ENCODE measurements around the gene PCDH1. TPM values are rescaled to one million over a fixed set of nuclear protein-coding genes. Genes with fewer than 3 reads are reported as not detected.
A peak's percentile ranks its signal among the peaks of the same experiment; 100 is the strongest.

PCDH1 gene
- total RNA-seq, 1 experiment from 2014 or later, result 127 TPM

DNA sequence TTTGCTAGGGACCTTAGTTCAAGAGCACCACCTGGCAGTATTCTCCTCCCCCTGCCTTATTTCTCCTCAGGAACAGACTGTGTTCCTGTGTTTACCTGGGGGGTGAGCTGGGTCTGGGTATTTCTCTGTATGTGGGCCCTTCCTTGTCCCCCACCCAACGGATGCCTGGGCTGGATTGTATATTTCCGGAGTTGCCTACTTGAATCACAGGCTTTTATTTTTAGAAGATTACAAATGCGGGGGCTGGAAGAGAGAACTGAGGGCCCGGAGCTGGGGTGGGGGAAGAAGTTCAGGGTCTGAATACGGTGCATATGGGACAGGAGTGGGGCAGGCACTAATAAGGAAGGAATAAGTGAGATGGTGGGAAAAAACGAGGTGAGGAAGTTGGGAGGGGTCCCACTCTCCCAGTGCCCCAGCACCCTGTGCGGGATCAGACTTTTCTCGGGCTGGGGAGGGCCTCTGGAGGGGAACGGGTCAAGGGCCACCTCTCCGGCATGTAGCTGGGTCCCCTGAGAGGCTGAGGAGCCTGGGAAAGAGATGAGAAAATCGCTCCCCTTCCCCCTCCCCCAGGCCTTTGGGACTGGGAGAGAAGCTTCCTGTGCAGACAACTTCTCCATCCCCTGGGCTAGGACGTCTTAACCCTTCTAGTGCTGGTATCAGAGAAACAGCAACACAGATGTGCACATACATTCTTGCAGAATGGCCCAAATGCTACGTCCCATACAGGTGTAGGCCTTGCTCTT, 42.1 kb downstream of the PCDH1 start:
- Histone ChIP-seq H2AFZ (ENCODE audit: low read length) (no peak overlapping the region), H3K9ac (ENCODE audit: extremely low read depth, insufficient read length, low read length) (no peak overlapping the region), H3K9me3 (ENCODE audit: control insufficient read depth, low read depth, low read length) (no peaks in the 10 kb centered on the region), H2AK5ac (ENCODE audit: insufficient read length, low read length) (no peak overlapping the region), H3K56ac (ENCODE audit: insufficient read length, low read depth, low read length) (no peak overlapping the region), H3K79me2 (ENCODE audit: insufficient read depth, low read length) (no peaks in the 10 kb centered on the region), H3K14ac (ENCODE audit: insufficient read depth, low read length) (no peak overlapping the region; the same call in 1 of the 2 replicates), H3K27ac (ENCODE audit: insufficient read length, low read depth, low read length) (no peak overlapping the region), H4K20me1 (ENCODE audit: control insufficient read depth, insufficient read depth, insufficient read length) (no peaks in the 10 kb centered on the region), H4K8ac (replicated peaks; ENCODE audit: insufficient read length, low read depth, low read length) (no peak overlapping the region), H3T11ph (ENCODE audit: low read length) (no peak overlapping the region), H3K4me1 (ENCODE audit: insufficient read depth, low read length) (peaks cover 29% of the 10 kb centered on the region), H3K4ac (ENCODE audit: low read depth, low read length) (no peak overlapping the region), H3K27me3 (ENCODE audit: insufficient read depth, low read length) (no peaks in the 10 kb centered on the region), H3K4me2 (ENCODE audit: insufficient read depth, insufficient read length, low read length) (no peak overlapping the region), H3K18ac (ENCODE audit: insufficient read length, low read depth, low read length) (no peak overlapping the region), H4K5ac (ENCODE audit: insufficient read length, low read depth, low read length) (no peak overlapping the region), H4K91ac (ENCODE audit: insufficient read length, low read depth, low read length) (no peak overlapping the region), H2BK12ac (ENCODE audit: insufficient read length, low read depth, low read length) (no peak overlapping the region), H3K79me1 (ENCODE audit: insufficient read depth, low read depth, low read length, poor library complexity, severe bottlenecking) (no peaks in the 10 kb centered on the region), H2BK120ac (ENCODE audit: low read depth, low read length, poor library complexity, severe bottlenecking) (no peak overlapping the region), H2BK15ac (ENCODE audit: low read depth, low read length) (no peak overlapping the region), H3K23ac (ENCODE audit: insufficient read length, low read depth, low read length) (no peak overlapping the region), H2BK5ac (ENCODE audit: insufficient read length, low read length) (no peak overlapping the region), H2BK20ac (ENCODE audit: low read depth, low read length, poor library complexity, severe bottlenecking) (no peak overlapping the region), H3K23me2 (ENCODE audit: insufficient read length, low read depth, low read length, poor library complexity, severe bottlenecking) (no peaks in the 10 kb centered on the region)
- peak; percentile 60 for DNase-seq
- no peaks in the 10 kb centered on the region for H3K27me3 Mint-ChIP-seq (ENCODE audit: low read depth)
- peaks cover 68 to 79% of the 10 kb centered on the region in 2 experiments for H3K4me1 Mint-ChIP-seq
- H3K27ac Mint-ChIP-seq, result peak overlapping the region; percentile 42 to 90 (median 75); a peak in 6 of 7 replicates
- no CpG with 5 or more reads among the region's 13 CpGs for WGBS (ENCODE audit: extremely low coverage, insufficient read length, low lambda C conversion rate)
- H3K9me3 Mint-ChIP-seq, result no peaks in the 10 kb centered on the region
- TF ChIP-seq, protein P1, sequence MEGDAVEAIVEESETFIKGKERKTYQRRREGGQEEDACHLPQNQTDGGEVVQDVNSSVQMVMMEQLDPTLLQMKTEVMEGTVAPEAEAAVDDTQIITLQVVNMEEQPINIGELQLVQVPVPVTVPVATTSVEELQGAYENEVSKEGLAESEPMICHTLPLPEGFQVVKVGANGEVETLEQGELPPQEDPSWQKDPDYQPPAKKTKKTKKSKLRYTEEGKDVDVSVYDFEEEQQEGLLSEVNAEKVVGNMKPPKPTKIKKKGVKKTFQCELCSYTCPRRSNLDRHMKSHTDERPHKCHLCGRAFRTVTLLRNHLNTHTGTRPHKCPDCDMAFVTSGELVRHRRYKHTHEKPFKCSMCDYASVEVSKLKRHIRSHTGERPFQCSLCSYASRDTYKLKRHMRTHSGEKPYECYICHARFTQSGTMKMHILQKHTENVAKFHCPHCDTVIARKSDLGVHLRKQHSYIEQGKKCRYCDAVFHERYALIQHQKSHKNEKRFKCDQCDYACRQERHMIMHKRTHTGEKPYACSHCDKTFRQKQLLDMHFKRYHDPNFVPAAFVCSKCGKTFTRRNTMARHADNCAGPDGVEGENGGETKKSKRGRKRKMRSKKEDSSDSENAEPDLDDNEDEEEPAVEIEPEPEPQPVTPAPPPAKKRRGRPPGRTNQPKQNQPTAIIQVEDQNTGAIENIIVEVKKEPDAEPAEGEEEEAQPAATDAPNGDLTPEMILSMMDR (conservative IDR thresholded peaks at IDR 0.05), result no peak
- H3K36me3 Mint-ChIP-seq (ENCODE audit: insufficient read depth in 1 of 3, low read depth in 3 of 3), result peaks cover 0 to 9% (median 2%) of the 10 kb centered on the region in 3 experiments; a peak in 5 of 7 replicates
- H3K4me3 Mint-ChIP-seq, result peak overlapping the region in 1 of 2 experiments; percentile 46; a peak in 2 of 5 replicates

All from H9 (cell line).